ENCODE data around the gene CFDP1.

CFDP1 gene

DNA sequence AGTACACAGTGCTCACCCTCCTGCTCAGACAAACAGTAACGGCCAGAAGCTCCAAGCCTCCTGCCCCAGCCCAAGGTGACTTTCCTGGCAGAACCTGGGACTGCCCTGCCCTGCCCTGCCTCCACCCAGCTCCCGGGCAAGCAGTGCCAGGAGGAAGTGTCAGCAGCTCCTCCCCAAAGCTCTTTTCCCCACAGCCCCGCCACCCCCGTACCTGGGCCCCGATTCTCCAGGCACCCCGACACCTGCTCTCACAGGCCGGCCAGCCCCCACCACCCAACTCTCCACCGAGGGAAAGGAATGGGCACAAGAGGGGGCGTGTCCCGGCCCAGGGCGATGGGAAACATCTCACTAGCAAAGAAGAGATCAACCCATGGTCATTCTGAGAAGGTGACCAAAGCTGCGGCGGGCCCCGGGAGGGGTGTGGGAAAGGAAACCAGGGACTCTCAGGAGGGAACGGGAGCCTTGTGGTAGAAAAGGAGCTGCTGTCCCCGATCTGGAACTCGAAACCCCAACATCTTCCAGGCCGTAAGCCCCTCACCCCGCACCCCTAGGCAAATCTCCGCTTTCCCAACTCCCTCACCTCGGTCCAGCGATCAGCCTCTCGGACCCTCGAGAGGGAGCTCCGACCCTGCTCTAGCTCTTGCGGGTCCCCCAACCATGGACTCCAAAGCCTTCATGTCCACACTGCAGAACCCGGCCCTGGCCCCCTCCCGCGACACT is 183.1 kb downstream of the CFDP1 start:
- H3K27ac ChIP-seq = peak overlapping the region in 20 of 21 experiments; percentile 65 to 96 (median 89)
- H3K4me3 ChIP-seq = peak overlapping the region; percentile 59 to 79 (median 72)

DNA sequence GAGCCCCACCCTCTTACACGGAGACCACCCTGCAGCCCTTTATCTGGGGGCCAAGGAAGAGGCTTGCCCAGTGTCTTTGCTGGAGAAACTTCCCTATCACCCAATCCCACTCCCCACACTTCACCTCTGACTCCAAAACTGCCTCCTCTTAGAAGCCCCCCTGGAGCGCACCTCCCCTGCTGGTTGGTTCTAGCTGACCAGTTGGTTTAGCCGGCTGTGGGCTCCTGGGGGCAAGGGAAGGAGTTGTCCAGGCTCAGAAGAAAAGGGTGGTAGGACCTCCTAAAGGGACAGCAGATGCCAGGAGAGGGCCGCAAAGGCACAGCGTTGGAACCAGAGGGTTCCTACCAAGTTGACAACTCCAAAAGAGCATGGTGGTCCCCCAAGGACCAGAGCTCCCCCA is 183.9 kb downstream of the CFDP1 start:
- H3K27ac ChIP-seq = peak overlapping the region in 12 of 21 experiments; percentile 8 to 96 (median 90)
- peak overlapping the region in 1 of 7 experiments; percentile 61 for H3K4me3 ChIP-seq

DNA sequence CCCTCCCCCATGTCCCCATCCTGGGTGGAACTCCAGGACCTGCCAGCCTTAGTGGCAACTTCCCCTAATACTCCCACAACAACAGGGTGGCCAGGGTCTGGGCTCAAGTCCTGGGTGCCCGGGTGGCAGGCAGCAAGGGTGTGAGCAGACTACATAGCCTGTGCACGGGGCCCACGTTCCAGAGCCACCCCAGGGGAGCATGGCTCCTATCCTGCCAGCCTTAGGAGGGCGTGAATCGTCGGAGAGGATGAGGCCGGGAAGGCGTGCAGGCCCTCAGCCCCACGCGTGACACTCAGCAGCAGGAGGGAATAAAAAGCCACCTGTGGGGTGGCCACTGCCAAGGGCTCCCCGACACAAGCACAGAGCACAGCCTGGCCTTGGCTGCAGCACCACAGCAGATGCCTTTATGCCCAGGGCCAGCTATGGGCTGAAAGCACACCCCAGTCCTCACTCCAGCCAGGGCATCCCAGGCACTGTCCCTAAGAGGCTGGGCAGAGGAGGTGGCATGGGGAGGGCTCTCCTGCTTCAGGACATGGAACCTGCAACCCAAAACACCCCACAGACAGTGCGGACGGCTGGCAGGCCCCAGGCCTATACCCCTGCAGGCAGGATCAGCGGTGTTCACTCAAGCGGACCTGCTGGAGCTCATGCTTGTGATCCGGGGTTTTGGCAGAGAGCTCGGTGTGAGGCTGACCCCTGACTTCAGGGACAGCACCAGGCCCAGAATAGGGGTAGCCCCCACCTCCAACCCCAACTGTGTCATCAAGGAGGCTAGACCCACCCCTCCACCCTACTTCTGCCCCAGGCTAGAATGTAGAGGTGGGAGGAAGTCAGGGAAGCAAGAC is 184.5 kb downstream of the CFDP1 start:
- no peak overlapping the region for H3K4me3 ChIP-seq
- peak overlapping the region in 12 of 21 experiments; percentile 8 to 96 (median 80) for H3K27ac ChIP-seq

DNA sequence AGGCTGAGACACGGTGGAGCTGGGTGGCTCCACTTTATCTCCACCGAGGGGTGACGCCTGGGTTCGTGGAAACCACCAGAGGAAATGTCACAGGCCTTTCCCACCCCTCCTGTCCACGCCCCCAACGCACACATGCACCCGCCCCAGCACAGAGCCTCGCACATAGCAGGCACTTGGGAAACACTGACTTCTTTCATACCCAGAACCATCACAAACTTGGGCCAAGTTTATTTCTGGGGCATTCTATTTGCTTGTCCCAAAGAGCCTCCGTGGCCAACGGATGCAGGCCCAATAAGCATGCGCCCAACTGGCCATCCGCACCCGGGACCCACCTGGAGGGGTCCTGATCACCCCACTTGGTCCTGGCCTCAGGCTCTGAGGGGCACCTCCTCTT is 185.2 kb downstream of the CFDP1 start:
- Histone ChIP-seq H3K4me3 (no peak overlapping the region), H3K27ac (peak overlapping the region in 13 of 21 experiments; percentile 1 to 96 (median 81))

DNA sequence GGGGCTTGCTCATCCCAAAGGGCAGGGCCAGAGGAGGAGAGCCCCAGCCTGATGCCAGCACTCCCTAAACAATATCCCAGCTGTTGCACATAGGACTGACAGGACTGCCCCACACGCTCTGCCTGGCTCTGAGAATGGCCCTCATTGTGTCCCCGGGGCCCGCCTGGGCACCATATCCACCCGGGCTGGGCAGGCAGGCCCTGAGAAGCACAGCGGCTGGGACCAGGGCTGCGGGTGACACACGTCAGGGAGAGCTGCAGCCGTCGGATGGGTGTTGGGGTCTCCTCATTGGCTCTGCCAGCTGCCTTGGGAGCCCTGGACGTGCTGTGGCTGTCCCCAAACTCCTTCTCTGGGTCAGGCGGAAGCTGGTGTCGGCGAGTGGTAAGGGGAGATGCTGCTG is 186.1 kb downstream of the CFDP1 start:
- Histone ChIP-seq H3K4me3 (no peak overlapping the region), H3K27ac (peak overlapping the region in 12 of 21 experiments; percentile 1 to 96 (median 80))

DNA sequence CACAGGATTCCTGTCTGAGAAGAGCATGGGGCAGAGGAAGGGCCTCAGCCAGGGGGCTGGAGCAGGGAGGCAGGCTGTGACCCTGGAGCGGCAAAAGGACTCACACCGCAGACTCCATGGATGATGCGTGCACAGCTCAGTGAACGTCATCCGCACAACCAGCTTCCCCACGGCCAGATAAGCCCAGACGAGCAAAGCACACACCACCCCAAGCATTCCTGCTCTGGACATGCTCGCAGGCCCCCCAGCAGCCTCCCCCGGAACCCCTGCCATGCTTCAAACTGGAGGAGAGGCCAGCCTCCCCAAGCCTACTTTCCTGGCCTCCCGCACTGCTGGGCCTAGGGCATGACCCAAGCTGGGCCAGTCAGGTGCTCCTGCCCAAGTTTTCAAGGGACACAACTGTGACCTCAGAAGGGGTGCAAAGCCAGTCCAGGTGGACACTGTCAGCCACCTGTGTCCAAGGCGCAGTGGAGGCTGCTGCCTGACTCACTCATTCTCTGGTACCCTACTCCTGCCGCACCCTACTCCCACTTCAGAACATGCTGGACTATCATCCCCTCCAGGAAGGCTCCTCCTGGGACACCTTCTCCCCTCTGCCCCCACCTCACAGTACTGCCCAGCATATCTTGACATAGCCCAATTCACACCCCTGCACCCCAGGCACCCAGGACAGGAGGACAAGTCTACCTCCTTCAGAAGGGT is 186.6 kb downstream of the CFDP1 start:
- peak overlapping the region in 14 of 21 experiments; percentile 18 to 96 (median 80) for H3K27ac ChIP-seq
- H3K4me3 ChIP-seq = no peak overlapping the region

- H3K4me3 ChIP-seq = no peak overlapping the region
- peak overlapping the region in 20 of 21 experiments; percentile 31 to 96 (median 78) for H3K27ac ChIP-seq
These were observed 188.2 kb downstream of the CFDP1 start for GRCh38 chr16:75244844-75245758.

- peak overlapping the region in 20 of 21 experiments; percentile 31 to 96 (median 78) for H3K27ac ChIP-seq
- no peak overlapping the region for H3K4me3 ChIP-seq
These were observed 189.0 kb downstream of the CFDP1 start for GRCh38 chr16:75244225-75244809.

Measured in skin epidermis (tissue), 12 donors.